ENCODE data around the gene ARIH2.

ARIH2 gene

DNA sequence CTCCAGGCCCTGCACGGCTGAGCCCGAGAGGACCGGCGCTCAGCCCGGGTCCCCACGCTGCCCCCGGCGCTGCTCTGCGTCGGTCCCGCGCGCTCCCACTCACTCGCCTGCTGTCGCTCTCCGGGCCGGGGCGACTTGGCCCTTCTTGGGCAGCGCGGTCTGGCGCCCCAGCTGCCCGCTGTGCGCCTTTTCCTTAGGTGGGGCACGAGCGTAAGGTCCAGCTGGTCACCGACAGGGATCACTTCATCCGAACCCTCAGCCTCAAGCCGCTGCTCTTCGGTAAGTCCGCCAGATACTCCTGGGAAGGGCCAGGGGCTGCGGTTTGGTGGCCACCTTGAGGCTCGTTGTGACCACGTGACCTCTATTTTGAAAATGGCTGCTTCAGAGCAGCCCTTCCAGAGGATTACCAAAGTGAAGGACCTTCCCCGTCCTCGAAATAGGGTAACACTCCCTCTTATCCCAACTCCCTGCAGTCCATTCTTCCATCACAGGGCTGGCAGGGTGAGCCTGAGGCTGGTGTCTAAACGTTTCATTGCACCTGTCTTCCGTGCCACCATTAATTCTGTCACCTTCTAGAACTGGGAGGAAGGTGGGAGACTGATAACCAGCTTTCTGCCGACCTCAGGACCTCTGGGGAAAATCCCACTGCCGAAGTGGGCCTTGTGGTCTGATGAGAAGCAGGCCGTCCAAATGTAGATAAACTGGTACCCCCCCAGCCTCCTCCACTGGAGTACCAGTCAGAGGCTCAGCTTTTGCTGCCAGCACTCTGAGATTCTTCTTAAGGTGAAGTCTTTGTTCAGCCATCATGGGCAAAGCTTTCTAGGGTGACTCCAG is 72.2 kb downstream of the ARIH2 start:
- DNase-seq (ENCODE audit: low read depth, low spot score): no peak
- peak overlapping the region; percentile 82 for H3K4me3 ChIP-seq (ENCODE audit: low read depth, low read length)
- ChIA-PET POLR2A (interaction anchor here (1.0 to 3.4 kb wide), 4 partner anchors 16 to 38 kb away, joined by 4 to 33 read pairs (median 6); partner anchors contain the start of genes IMPDH2 and WDR6), CTCF (interaction anchor here (0.6 to 6.0 kb wide), 8 partner anchors 9 to 251 kb away, joined by 3 to 64 read pairs (median 4); partner anchors contain the start of genes NDUFAF3 and WDR6)
- TF ChIP-seq CTCF (IDR thresholded peaks at IDR 0.05; ENCODE audit: insufficient read depth, low read length, missing control alignments): no peak

GRCh38 chr3:48991851-48992545 is 73.4 kb downstream of the ARIH2 start:
- POLR2A ChIA-PET: interaction anchor here (1.2 to 3.4 kb wide), 2 partner anchors 14 to 28 kb away, joined by 5 to 33 read pairs; partner anchors contain the start of gene WDR6
- H3K4me3 ChIP-seq (ENCODE audit: low read depth, low read length): peak overlapping the region; percentile 82
- no peak for DNase-seq (ENCODE audit: low read depth, low spot score)
- TF ChIP-seq CTCF (IDR thresholded peaks at IDR 0.05; ENCODE audit: insufficient read depth, low read length, missing control alignments): no peak
- CTCF ChIA-PET: interaction anchor here (0.9 to 6.0 kb wide), 7 partner anchors 8 to 252 kb away, joined by 3 to 64 read pairs (median 4); partner anchors contain the start of genes NDUFAF3 and WDR6

DNA sequence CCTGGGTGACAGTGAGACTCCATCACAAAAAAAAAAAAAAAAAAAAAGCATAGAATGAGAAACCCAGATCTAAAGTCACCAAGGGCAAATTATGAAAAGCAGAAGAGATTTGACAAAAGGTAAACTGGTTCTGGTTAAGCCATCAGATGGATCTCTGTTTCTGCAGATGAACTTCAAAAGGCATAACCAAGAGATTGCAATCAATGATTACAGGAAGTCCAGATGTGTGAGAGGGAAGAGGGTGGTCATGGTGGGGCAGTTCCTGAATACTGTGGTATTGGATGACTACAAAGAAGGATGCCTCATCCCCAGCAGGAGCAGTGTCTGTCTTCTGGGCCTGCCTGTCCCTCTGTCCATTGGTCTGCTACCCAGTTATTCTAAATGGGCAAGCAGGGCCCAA is 75.2 kb downstream of the ARIH2 start:
- CTCF ChIA-PET: interaction anchor here (1.2 to 2.2 kb wide), 2 partner anchors 14 to 28 kb away, joined by 3 to 8 read pairs; partner anchors contain the start of gene NDUFAF3
- POLR2A ChIA-PET: interaction anchor here (0.7 kb wide), 1 partner anchor 26 kb away, joined by 3 read pairs; no protein-coding TSS in a partner anchor

GRCh38 chr3:48996640-48997039 is 78.0 kb downstream of the ARIH2 start:
- CTCF ChIA-PET: interaction anchor here (1.4 to 3.6 kb wide), 4 partner anchors 9 to 25 kb away, joined by 4 to 25 read pairs (median 7); partner anchors contain the start of genes NDUFAF3 and WDR6
- no peak for DNase-seq (ENCODE audit: low read depth, low spot score)
- POLR2A ChIA-PET: no interaction called here
- no peak for TF ChIP-seq CTCF (IDR thresholded peaks at IDR 0.05; ENCODE audit: insufficient read depth, low read length, missing control alignments)
- no peak overlapping the region for H3K4me3 ChIP-seq (ENCODE audit: low read depth, low read length)

More for the DNA sequence above, 75.2 kb downstream of the ARIH2 start:
- DNase-seq (ENCODE audit: low read depth, low spot score): no peak
- no peak for TF ChIP-seq CTCF (IDR thresholded peaks at IDR 0.05; ENCODE audit: insufficient read depth, low read length, missing control alignments)
- no peak overlapping the region for H3K4me3 ChIP-seq (ENCODE audit: low read depth, low read length)

GRCh38 chr3:48997102-48997635 is 78.5 kb downstream of the ARIH2 start:
- POLR2A ChIA-PET: no interaction called here
- CTCF ChIA-PET: interaction anchor here (1.4 to 3.6 kb wide), 4 partner anchors 9 to 25 kb away, joined by 4 to 25 read pairs (median 7); partner anchors contain the start of genes NDUFAF3 and WDR6
- no peak for DNase-seq (ENCODE audit: low read depth, low spot score)
- H3K4me3 ChIP-seq (ENCODE audit: low read depth, low read length): no peak overlapping the region
- TF ChIP-seq CTCF (IDR thresholded peaks at IDR 0.05; ENCODE audit: insufficient read depth, low read length, missing control alignments): no peak

Measured in AG04449 (cell line).